ENCODE data around the gene TRMT112.

TRMT112 gene

DNA sequence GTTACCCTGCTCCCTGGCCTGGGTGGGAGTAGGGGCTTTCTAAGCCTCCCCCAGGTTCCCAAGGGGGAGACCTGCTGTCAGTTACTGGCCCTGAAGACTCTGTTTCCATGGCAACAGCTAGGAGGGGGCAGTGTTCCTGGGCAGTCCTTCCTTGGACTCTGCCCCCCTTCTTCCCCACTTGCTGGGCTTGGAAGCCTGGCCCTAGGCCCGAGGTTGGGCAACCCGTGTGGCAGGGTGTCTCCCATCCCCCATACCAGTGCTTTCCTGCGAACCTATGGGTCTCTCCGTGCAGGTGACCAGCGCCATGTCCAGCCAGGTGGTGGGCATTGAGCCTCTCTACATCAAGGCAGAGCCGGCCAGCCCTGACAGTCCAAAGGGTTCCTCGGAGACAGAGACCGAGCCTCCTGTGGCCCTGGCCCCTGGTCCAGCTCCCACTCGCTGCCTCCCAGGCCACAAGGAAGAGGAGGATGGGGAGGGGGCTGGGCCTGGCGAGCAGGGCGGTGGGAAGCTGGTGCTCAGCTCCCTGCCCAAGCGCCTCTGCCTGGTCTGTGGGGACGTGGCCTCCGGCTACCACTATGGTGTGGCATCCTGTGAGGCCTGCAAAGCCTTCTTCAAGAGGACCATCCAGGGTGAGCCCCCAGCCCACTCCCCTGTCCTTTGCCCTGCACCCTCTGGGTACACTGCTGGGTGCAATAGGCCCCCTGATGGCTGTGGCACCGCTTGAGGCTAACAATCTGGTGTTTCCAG lies 10.3 kb downstream of the TRMT112 start:
- peaks cover 6% of the 10 kb centered on the region for H3K4me1 ChIP-seq (ENCODE audit: control insufficient read depth, insufficient read depth, low read length)
- H3K4me3 ChIP-seq (ENCODE audit: low read length) = peak overlapping the region; percentile 86
- no peaks in the 10 kb centered on the region for H3K36me3 ChIP-seq (ENCODE audit: control insufficient read depth, insufficient read depth, low read length)
- H3K27ac ChIP-seq (ENCODE audit: low read depth, low read length) = no peak overlapping the region
- H3K9ac ChIP-seq (ENCODE audit: low read length) = no peak overlapping the region
- no peaks in the 10 kb centered on the region for H3K27me3 ChIP-seq (ENCODE audit: control insufficient read depth, insufficient read depth, low read length)

DNA sequence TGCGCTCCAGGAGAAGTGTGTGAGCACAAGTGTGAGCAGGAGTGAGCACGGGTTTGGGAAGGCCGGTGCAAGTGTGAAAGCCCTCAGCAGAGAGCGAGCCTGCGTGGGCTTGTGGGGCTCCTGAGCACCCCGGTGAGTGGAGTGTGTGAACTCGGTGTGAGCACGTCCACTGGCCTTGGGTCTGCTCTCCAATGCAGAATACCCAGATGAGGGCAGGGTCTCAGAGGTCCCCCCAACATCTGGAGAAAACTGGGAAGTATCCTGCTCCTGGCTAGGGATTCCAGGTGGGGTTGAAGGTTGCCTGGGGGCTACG lies 10.8 kb downstream of the TRMT112 start:
- Histone ChIP-seq H3K36me3 (ENCODE audit: control insufficient read depth, insufficient read depth, low read length) (no peaks in the 10 kb centered on the region), H3K27me3 (ENCODE audit: control insufficient read depth, insufficient read depth, low read length) (peaks cover 2% of the 10 kb centered on the region), H3K27ac (ENCODE audit: low read depth, low read length) (peak overlapping the region; percentile 79), H3K4me3 (ENCODE audit: low read length) (peak overlapping the region; percentile 86), H3K9ac (ENCODE audit: low read length) (peak overlapping the region; percentile 19), H3K4me1 (ENCODE audit: control insufficient read depth, insufficient read depth, low read length) (peaks cover 6% of the 10 kb centered on the region)

DNA sequence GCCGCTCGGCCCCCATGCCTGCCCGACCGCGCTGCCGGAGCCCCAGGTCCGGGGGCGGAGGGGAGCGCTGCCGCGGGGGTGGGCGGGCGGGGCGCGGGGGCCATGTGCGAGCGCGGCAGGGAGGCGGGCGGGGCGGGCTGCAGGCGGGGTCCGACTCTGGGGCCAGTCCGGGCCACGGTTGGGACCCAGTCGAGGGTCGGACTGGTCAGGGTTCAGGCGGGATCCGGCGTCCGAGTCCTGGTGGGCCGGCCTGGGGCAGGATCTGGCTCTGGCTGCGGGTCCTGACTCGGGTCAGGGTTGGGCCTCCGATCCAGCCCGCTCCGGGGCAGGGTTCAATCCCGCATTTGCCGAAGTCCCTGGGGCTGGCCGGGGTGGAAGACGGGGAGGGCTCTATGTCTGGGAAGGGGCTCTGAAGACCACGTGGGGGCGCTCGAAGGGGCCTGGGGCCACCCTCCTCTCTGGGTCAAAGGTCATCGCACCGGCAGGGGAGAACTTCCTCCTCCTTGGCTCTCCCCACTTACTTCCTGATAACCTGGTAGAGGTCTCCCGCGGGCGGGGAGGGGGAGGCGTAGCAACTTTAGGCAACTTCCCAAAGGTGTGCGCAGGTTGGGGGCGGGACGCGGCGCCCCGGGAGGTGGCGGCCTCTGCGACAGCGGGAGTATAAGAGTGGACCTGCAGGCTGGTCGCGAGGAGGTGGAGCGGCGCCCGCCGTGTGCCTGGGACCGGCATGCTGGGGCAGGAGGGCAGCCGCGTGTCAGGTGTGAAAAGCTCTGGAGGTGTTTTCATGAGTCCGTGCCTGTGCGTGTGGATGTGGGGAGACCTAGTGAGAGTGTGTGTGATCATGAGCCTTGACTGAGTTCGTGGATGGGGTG lies 11.4 kb downstream of the TRMT112 start:
- no peaks in the 10 kb centered on the region for H3K36me3 ChIP-seq (ENCODE audit: control insufficient read depth, insufficient read depth, low read length)
- peaks cover 2% of the 10 kb centered on the region for H3K27me3 ChIP-seq (ENCODE audit: control insufficient read depth, insufficient read depth, low read length)
- peak overlapping the region; percentile 79 for H3K27ac ChIP-seq (ENCODE audit: low read depth, low read length)
- peak overlapping the region; percentile 86 for H3K4me3 ChIP-seq (ENCODE audit: low read length)
- peak overlapping the region; percentile 85 for H3K9ac ChIP-seq (ENCODE audit: low read length)
- H3K4me1 ChIP-seq (ENCODE audit: control insufficient read depth, insufficient read depth, low read length) = peaks cover 6% of the 10 kb centered on the region

DNA sequence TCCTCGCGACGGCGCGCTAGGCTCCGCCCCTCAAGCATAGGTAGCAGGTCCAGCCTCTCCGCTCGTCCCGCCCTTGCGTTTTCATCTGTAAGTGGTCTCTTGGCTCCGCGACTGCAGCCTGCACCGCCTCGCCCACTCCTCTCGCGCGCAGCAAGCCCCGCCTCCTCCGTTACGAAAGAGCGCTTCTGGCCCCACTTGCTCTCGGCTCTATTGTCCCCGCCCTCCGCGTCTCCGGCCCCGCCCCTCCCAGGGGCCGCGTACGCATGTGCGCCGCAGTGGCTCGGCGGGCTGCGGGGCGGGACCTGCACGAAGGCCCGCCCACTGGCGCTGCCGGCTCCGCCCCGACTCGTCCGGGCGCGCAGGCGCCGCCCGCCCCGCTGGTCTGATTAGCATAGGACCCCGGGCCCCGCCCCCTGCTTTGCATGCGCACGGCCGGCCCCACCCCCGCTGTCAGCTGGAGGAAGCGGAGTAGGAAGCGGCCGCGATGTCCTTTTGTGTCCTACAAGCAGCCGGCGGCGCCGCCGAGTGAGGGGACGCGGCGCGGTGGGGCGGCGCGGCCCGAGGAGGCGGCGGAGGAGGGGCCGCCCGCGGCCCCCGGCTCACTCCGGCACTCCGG lies 12.2 kb downstream of the TRMT112 start, which contains the start of gene ESRRA:
ESRRA (plus strand) TSS at position 450 of the 616 bp plus-strand sequence. CDS start 1,656 bp downstream, outside the sequence.
- Histone ChIP-seq H3K9ac (ENCODE audit: low read length) (peak within 1 kb of the TSS; percentile 85), H3K27me3 (ENCODE audit: control insufficient read depth, insufficient read depth, low read length) (peaks cover 10% of the 10 kb centered on the region), H3K36me3 (ENCODE audit: control insufficient read depth, insufficient read depth, low read length) (no peaks in the 10 kb centered on the region), H3K4me1 (ENCODE audit: control insufficient read depth, insufficient read depth, low read length) (peaks cover 8% of the 10 kb centered on the region), H3K27ac (ENCODE audit: low read depth, low read length) (peak within 1 kb of the TSS; percentile 99), H3K4me3 (ENCODE audit: low read length) (peak within 1 kb of the TSS; percentile 86)

DNA sequence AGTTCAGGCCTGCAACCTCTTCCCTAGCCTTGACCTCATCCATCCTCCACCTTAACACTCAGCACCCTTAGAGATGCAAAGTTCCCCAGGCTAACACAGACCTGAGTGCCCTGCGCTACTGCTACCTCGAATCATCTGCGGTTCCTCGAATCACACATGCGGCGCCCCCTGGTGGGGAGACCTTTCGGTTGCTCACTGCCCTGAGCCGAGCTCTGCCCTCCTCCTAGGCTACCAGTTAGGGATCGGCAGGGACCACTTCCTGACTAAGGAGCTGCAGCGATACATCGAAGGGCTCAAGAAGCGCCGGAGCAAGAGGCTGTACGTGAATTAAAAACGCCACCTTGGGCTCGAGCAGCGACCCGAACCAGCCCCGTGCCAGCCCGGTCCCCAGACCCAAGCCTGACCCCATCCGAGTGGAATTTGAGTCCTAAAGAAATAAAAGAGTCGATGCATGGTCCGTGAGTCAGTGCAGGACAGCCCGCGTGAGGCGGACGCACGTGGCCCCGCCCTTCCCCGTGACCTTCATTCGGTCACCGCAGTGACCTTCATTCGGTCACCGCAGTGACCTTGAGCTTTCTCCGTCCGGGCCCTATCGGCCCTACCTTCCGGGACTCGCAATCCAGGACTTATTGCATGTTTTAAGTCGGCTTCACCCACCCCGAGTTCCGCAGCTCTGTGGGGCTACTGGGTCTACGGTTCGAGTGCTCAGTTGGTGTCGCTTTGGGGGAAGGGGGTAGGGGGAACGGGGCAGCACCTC lies 12.9 kb downstream of the TRMT112 start:
- H3K9ac ChIP-seq (ENCODE audit: low read length) = peak overlapping the region; percentile 66
- H3K4me3 ChIP-seq (ENCODE audit: low read length) = peak overlapping the region; percentile 86

DNA sequence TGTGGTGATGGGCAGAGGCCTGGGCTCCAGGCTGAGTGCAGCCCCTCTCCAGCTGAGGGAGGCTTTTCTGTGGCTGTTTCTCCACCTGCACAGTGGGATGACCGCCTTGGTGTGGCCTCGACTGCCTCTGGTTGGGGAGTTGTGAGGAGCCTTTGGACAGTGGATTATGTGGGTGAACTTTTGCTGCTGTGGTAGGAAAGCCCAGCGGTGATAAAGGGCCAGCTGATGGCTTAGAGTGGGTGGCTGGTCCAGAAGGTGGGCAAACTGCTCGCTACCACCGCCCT lies 13.4 kb downstream of the TRMT112 start:
- Histone ChIP-seq H3K4me1 (ENCODE audit: control insufficient read depth, insufficient read depth, low read length) (peaks cover 11% of the 10 kb centered on the region), H3K27me3 (ENCODE audit: control insufficient read depth, insufficient read depth, low read length) (peaks cover 18% of the 10 kb centered on the region), H3K9ac (ENCODE audit: low read length) (peak overlapping the region; percentile 11), H3K27ac (ENCODE audit: low read depth, low read length) (peak overlapping the region; percentile 99), H3K36me3 (ENCODE audit: control insufficient read depth, insufficient read depth, low read length) (no peaks in the 10 kb centered on the region), H3K4me3 (ENCODE audit: low read length) (peak overlapping the region; percentile 86)

More for the DNA sequence above, 12.9 kb downstream of the TRMT112 start:
- peaks cover 17% of the 10 kb centered on the region for H3K27me3 ChIP-seq (ENCODE audit: control insufficient read depth, insufficient read depth, low read length)
- H3K4me1 ChIP-seq (ENCODE audit: control insufficient read depth, insufficient read depth, low read length) = peaks cover 8% of the 10 kb centered on the region
- no peaks in the 10 kb centered on the region for H3K36me3 ChIP-seq (ENCODE audit: control insufficient read depth, insufficient read depth, low read length)
- peak overlapping the region; percentile 99 for H3K27ac ChIP-seq (ENCODE audit: low read depth, low read length)

DNA sequence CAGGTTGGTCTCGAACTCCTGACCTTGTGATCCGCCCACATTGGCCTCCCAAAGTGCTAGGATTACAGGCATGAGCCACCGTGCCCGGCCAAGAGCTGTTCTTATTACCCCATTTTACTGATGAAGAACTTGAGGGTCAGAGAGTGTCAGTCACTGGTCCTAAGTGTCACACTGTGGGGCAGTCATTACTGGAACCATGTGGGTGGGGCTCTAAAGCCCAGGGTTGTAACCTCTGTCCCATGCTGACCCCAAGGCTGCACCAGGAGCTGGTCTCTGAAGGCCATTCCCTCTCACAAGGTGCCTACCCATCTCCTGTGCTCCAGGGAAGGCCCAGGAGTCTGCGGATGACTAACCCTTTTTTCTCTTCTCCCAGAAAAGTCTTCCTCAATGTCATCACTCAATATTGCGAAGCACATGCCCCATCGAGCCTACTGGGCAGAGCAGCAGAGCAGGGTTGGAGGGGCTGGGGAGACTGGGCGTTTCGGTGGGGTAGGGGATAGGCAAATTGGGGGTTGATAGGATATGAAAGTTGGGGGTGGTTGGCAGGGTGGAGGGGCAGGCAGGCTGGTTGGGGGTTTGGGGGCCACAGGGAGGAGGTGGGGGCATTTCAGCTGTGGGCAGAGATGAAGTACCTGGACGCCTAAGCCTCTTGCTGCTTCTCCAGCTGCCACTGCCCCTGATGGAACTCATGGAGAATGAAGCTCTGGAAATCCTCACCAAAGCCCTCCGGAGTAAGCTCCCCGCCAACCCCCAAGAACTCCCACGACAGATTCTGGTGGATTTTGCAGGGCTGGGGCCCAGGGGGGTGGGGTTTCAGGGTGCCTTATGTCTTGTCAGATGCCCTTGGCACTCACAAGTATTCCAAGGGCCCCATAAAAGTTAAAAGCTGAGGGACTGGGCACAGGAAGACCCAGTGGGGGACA lies 14.0 kb downstream of the TRMT112 start:
- Histone ChIP-seq H3K4me1 (ENCODE audit: control insufficient read depth, insufficient read depth, low read length) (peaks cover 11% of the 10 kb centered on the region), H3K4me3 (ENCODE audit: low read length) (peak overlapping the region; percentile 86)

DNA sequence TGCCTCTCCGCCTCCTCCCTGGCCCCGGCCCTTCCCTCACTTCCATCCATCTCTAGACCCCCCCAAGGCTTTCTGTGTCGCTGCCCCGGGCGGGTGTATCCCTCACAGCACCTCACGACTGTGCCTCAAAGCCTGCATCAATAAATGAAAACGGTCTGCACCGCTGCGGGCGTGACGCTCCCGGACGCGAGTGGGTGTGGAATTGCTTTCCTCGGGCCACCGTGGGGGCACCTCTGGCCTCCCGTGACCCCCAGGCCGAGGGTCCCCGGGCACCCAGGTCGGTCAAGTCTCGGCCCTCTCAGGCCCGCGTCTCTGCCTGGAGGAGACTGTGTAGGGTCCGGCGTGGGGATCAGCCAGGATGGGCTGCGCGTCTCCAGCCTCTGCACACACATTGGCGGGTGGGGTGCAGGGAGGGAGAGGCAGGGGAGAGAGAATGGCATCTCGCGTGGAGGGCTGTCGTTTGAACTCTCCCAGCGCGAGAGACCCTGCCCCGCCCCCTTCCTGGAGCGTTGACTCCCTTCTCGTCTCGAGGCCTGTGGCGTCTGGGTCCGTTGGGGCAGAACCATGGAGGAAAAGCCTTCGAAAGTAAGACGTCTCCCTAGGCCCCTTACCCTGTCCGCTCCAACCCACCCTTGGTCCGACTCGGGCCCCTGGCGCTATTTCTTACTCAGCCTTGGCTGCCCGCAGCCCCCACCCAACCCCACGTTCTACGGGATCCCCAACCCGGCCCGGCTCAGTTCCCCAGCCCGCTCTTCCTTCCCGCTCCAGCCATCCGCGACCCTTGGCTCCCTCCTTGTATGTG lies 17.3 kb downstream of the TRMT112 start, which contains the start of gene CATSPERZ:
CATSPERZ (plus strand) TSS at position 512 of the 802 bp plus-strand sequence; CDS start at position 565, 53 bp downstream.
- H3K4me3 ChIP-seq (ENCODE audit: low read length) = peak within 1 kb of the TSS; percentile 52
- peaks cover 42% of the 10 kb centered on the region for H3K27me3 ChIP-seq (ENCODE audit: control insufficient read depth, insufficient read depth, low read length)
- H3K4me1 ChIP-seq (ENCODE audit: control insufficient read depth, insufficient read depth, low read length) = peaks cover 11% of the 10 kb centered on the region
- H3K9ac ChIP-seq (ENCODE audit: low read length) = no peak within 1 kb of the TSS
- H3K36me3 ChIP-seq (ENCODE audit: control insufficient read depth, insufficient read depth, low read length) = no peaks in the 10 kb centered on the region
- H3K27ac ChIP-seq (ENCODE audit: low read depth, low read length) = no peak within 1 kb of the TSS

More for the DNA sequence above, 14.0 kb downstream of the TRMT112 start:
- peak overlapping the region; percentile 11 for H3K9ac ChIP-seq (ENCODE audit: low read length)
- no peaks in the 10 kb centered on the region for H3K36me3 ChIP-seq (ENCODE audit: control insufficient read depth, insufficient read depth, low read length)
- peaks cover 19% of the 10 kb centered on the region for H3K27me3 ChIP-seq (ENCODE audit: control insufficient read depth, insufficient read depth, low read length)
- peak overlapping the region; percentile 99 for H3K27ac ChIP-seq (ENCODE audit: low read depth, low read length)

DNA sequence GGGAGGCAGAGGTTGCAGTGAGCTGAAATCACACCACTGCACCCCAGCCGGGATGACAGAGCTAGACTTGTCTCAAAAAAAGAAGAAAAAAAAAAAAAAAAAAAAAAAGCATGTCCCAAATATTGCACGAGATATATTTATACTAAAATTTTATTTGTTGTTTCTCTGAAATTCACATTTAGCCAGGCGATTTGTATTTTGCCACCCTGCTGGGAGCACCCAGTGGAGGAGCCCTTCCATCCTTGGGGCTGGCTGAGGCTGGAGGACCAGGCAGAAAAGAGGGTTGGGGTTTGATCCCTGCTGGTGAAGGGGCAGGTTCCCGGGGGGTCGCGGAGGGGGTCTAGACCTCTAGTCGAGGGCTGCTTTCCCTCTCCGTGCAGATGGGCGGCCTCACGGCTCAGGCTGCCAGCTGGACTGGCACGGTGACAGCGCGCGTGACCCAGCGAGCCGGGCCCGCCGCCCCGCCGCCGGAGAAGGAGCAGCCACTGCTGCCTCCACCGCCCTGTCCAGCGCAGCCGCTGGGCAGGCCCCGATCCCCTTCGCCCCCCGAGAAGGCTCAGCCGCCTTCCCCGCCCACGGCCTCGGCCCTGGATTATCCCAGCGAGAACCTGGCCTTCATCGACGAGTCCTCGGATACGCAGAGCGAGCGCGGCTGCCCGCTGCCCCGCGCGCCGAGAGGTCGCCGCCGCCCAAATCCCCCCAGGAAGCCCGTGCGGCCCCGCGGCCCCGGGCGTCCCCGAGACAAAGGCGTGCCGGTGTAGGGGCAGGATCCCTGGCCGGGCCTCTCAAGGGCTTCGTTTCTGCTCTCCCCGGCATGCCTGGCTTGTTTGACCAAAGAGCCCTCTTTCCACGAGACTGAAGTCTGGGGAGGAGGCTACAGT lies 18.2 kb downstream of the TRMT112 start:
- Histone ChIP-seq H3K27me3 (ENCODE audit: control insufficient read depth, insufficient read depth, low read length) (peaks cover 42% of the 10 kb centered on the region), H3K4me1 (ENCODE audit: control insufficient read depth, insufficient read depth, low read length) (peaks cover 10% of the 10 kb centered on the region), H3K27ac (ENCODE audit: low read depth, low read length) (no peak overlapping the region), H3K36me3 (ENCODE audit: control insufficient read depth, insufficient read depth, low read length) (no peaks in the 10 kb centered on the region), H3K4me3 (ENCODE audit: low read length) (peak overlapping the region; percentile 52), H3K9ac (ENCODE audit: low read length) (no peak overlapping the region)

DNA sequence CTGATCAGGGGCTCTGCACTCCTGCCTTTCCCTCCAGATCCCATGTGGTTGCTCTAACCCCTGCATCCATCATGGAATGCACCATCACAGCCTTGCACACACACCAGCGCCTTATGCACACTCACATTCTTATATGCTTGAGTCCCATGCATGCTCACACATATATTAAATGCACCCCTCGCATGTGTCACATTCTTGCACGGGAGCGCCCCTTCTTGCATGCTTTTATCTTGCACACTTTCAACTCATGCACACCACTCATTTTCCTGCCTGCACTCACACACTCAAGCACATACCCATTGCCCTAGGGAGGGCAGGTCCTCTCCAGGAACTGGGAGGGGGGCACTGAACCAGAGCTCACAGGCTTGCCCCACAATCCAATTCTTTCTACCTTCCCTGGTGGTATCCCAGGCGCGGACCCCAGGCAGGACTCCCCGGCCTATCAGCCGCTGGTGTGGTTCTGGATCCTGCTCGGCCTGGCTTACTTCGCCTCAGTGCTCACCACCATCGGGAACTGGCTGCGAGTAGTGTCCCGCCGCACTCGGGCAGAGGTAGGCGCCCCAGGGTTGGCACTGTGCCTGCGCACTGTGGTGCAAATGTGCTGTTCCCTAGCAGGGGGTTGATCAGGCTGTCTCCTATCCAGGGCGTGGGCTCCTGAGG lies 19.5 kb downstream of the TRMT112 start:
- no peaks in the 10 kb centered on the region for H3K36me3 ChIP-seq (ENCODE audit: control insufficient read depth, insufficient read depth, low read length)
- H3K27ac ChIP-seq (ENCODE audit: low read depth, low read length) = no peak overlapping the region
- peaks cover 5% of the 10 kb centered on the region for H3K4me1 ChIP-seq (ENCODE audit: control insufficient read depth, insufficient read depth, low read length)
- no peak overlapping the region for H3K4me3 ChIP-seq (ENCODE audit: low read length)
- H3K27me3 ChIP-seq (ENCODE audit: control insufficient read depth, insufficient read depth, low read length) = peaks cover 49% of the 10 kb centered on the region
- H3K9ac ChIP-seq (ENCODE audit: low read length) = no peak overlapping the region

All from rectal smooth muscle tissue (tissue), 1 donor.